ENCODE data around the gene CCNF. TPM values are rescaled to one million over a fixed set of nuclear protein-coding genes. Genes with fewer than 3 reads are reported as not detected.

The CCNF gene
- total and polyA plus RNA-seq, 2 of the 8 experiments (the other 6 are each of a cell fraction or from before 2014, with no cell fraction given): 15.4 to 54.3 TPM

DNA sequence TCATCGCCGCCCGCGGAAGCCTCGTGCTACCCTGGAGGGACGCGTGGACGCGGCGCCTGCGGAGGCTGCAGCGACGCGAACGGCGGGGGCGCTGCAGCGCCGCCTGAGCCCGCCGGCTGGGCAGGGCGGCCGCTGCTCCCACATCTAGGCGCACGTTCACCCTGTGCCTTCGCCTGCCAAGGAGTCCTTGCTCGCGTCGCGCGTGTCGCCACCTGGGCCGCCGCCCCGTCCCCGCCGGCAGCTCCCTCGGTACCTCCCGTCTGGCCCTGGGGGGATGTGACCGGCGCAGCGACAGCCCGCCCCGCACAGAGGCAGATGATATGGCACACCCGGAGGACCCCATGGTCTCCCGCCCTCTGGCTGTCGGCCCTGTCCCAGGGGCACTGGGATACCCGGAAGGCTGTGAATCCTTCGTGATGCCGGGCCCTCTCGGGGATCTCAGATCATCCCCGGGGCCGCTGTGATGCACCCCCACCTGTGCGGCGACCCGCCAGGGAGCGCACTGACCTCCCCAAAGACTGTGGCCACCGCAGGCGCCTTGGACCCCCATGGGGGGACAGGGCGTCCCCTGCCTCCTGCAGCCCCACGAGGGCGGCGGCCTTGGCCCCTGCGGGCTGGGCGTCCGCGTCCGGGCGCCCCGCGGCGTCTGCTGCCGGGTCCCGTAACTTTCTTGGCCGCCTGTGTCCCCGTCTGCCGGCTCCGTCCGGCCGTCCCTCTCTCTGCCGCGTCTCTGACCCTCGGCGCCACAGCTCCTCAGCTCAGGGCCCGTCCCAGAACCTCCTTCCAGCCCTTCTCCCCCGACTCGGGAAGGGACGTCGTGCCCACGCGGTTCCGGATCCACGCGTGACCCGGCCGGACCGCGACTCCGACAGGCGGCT, 45.0 kb downstream of the CCNF start (continued):
- TF ChIP-seq BRCA1 (IDR thresholded peaks at IDR 0.05; ENCODE audit: low read depth, low read length) (no peak), CTBP2 (IDR thresholded peaks at IDR 0.05; ENCODE audit: borderline replicate concordance, insufficient read depth, insufficient read length, low read length) (no peak), YY1 (IDR thresholded peaks at IDR 0.05; ENCODE audit: low read depth, low read length) (no peak), FOSL1 (IDR thresholded peaks at IDR 0.05; ENCODE audit: insufficient read depth, low read depth, low read length) (no peak), POLR2AphosphoS5 (IDR thresholded peaks at IDR 0.05; ENCODE audit: low read depth, low read length) (no peak), CHD1 (IDR thresholded peaks at IDR 0.05; ENCODE audit: low read depth, low read length) (no peak), SP1 (IDR thresholded peaks at IDR 0.05; ENCODE audit: low read depth, low read length) (no peak), BCL11A (IDR thresholded peaks at IDR 0.05; ENCODE audit: low read depth in 2 of 2, low read length in 2 of 2) (no peak), TBP (IDR thresholded peaks at IDR 0.05; ENCODE audit: low read depth, low read length) (no peak), MAFK (IDR thresholded peaks at IDR 0.05; ENCODE audit: low read depth, low read length) (no peak), ATF3 (IDR thresholded peaks at IDR 0.05; ENCODE audit: insufficient read depth, low read depth, low read length) (no peak), PHF8 (conservative IDR thresholded peaks at IDR 0.05; ENCODE audit: low read depth, low read length) (peak; percentile 24; the same call in 1 of the 2 replicates), SP4 (IDR thresholded peaks at IDR 0.05; ENCODE audit: low read length) (no peak), RAD21 (IDR thresholded peaks at IDR 0.05 in 1 of 2, conservative IDR thresholded peaks at IDR 0.05 in 1 of 2; ENCODE audit: low read depth in 2 of 2, low read length in 2 of 2) (peak; percentile 0 to 15; a peak in 1 of 4 replicates), JUN (IDR thresholded peaks at IDR 0.05; ENCODE audit: low read depth, low read length) (no peak), CEBPB (IDR thresholded peaks at IDR 0.05; ENCODE audit: low read depth, low read length) (no peak), HDAC2 (IDR thresholded peaks at IDR 0.05; ENCODE audit: borderline replicate concordance in 1 of 2, low read depth in 2 of 2, low read length in 2 of 2) (0 out of 4 replicates have a peak, but pooled peaks of 1 of the 2 experiments have one; percentile 67), POU5F1 (IDR thresholded peaks at IDR 0.05; ENCODE audit: low read depth, low read length) (no peak), SAP30 (IDR thresholded peaks at IDR 0.05; ENCODE audit: insufficient read depth, insufficient replicate concordance, low read length) (no peak), CREB1 (IDR thresholded peaks at IDR 0.05) (no peak)
- TF ChIP-seq, protein P1, sequence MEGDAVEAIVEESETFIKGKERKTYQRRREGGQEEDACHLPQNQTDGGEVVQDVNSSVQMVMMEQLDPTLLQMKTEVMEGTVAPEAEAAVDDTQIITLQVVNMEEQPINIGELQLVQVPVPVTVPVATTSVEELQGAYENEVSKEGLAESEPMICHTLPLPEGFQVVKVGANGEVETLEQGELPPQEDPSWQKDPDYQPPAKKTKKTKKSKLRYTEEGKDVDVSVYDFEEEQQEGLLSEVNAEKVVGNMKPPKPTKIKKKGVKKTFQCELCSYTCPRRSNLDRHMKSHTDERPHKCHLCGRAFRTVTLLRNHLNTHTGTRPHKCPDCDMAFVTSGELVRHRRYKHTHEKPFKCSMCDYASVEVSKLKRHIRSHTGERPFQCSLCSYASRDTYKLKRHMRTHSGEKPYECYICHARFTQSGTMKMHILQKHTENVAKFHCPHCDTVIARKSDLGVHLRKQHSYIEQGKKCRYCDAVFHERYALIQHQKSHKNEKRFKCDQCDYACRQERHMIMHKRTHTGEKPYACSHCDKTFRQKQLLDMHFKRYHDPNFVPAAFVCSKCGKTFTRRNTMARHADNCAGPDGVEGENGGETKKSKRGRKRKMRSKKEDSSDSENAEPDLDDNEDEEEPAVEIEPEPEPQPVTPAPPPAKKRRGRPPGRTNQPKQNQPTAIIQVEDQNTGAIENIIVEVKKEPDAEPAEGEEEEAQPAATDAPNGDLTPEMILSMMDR (IDR thresholded peaks at IDR 0.05; ENCODE audit: control extremely low read depth in 1 of 3, insufficient read depth in 1 of 3, low read depth in 1 of 3, low read length in 3 of 3): peak in 1 of 3 experiments; percentile 28; a peak in 2 of 4 replicates
